Measurements from ENCODE around the gene KCNJ6.

GRCh38 chr21:37732927-37733326 lies 183.3 kb downstream of the KCNJ6 start:
- TF ChIP-seq POLR2A (IDR thresholded peaks at IDR 0.05; ENCODE audit: extremely low read depth, insufficient read length) (no peak), CTCF (IDR thresholded peaks at IDR 0.05; ENCODE audit: low read depth, low read length) (no peak), MYC (IDR thresholded peaks at IDR 0.05; ENCODE audit: low read depth, low read length) (no peak)
